Lower lobe of right lung (tissue), 2 donors: Measurements from ENCODE around the gene ACO2. TPM values are rescaled to one million over a fixed set of nuclear protein-coding genes. Genes with fewer than 3 reads are reported as not detected.

Source experiments
- ATAC-seq, 2 donors: fragments of 200-7000 bp; cut with Tn5 transposase; one replicate each; pipeline ENCODE4 v1.9.1; 2020 to 2022; ENCODE audit warnings: mild to moderate bottlenecking in 2 of 2, moderate library complexity in 2 of 2
- DNase-seq: peaks from one replicate; pipeline ENCODE4 v3.0.0-alpha.2; 2020
- H3K27ac ChIP-seq: fragments of 200-600 bp; one replicate; pipeline ENCODE4 v1.8.0; 2022
- H3K27me3 ChIP-seq: fragments of 200-600 bp; one replicate; pipeline ENCODE4 v1.8.0; 2022; ENCODE audit warnings: low read depth
- H3K36me3 ChIP-seq: fragments of 200-600 bp; one replicate; pipeline ENCODE4 v1.8.0; 2022; ENCODE audit warnings: mild to moderate bottlenecking
- H3K4me1 ChIP-seq: fragments of 200-600 bp; one replicate; pipeline ENCODE4 v1.8.0; 2022
- H3K4me3 ChIP-seq: fragments of 200-600 bp; one replicate; pipeline ENCODE4 v1.8.0; 2022; ENCODE audit warnings: mild to moderate bottlenecking
- H3K9me3 ChIP-seq: fragments of 200-600 bp; one replicate; pipeline ENCODE4 v1.8.0; 2022
- intact Hi-C: fragments of 100-400 bp; cut with DNase I; formaldehyde crosslinking; loops from one replicate; pipeline ENCODE4 v1.11.0; 2022
- total RNA-seq: library from RNA; stranded (reverse); fragmentation: NEBNext Ultra II Directional; extraction: Animal tissue kit (Norgen Biotek cat#: 25700); gene quantifications from one replicate; pipeline ENCODE4 v1.2.1, GENCODE V29; 2021
- TF ChIP-seq, protein P1 (sequence below): fragments of 200-600 bp; IDR thresholded peaks from one replicate; pipeline ENCODE4 v1.8.0; 2022; ENCODE audit warnings: antibody characterized with exemption, mild to moderate bottlenecking
- donor health status: DM: no; HTN: yes; CAD: no; lungs with severe emphysema.

ACO2 gene
- total RNA-seq, 1 donor from 2014 or later = 77.7 TPM

- DNase-seq (no peak), ATAC-seq (peak; percentile 22 to 25)
- no peaks in the 10 kb centered on the region for H3K27me3 ChIP-seq
- H3K9me3 ChIP-seq = no peaks in the 10 kb centered on the region
- H3K27ac ChIP-seq = no peak overlapping the region
- TF ChIP-seq, protein P1, sequence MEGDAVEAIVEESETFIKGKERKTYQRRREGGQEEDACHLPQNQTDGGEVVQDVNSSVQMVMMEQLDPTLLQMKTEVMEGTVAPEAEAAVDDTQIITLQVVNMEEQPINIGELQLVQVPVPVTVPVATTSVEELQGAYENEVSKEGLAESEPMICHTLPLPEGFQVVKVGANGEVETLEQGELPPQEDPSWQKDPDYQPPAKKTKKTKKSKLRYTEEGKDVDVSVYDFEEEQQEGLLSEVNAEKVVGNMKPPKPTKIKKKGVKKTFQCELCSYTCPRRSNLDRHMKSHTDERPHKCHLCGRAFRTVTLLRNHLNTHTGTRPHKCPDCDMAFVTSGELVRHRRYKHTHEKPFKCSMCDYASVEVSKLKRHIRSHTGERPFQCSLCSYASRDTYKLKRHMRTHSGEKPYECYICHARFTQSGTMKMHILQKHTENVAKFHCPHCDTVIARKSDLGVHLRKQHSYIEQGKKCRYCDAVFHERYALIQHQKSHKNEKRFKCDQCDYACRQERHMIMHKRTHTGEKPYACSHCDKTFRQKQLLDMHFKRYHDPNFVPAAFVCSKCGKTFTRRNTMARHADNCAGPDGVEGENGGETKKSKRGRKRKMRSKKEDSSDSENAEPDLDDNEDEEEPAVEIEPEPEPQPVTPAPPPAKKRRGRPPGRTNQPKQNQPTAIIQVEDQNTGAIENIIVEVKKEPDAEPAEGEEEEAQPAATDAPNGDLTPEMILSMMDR = no peak
- peaks cover 51% of the 10 kb centered on the region for H3K36me3 ChIP-seq
- intact Hi-C loops = no loop called here
- no peak overlapping the region for H3K4me3 ChIP-seq
- peaks cover 5% of the 10 kb centered on the region for H3K4me1 ChIP-seq
These were observed 106.0 kb downstream of the ACO2 start for GRCh38 chr22:41574847-41575381.

DNA sequence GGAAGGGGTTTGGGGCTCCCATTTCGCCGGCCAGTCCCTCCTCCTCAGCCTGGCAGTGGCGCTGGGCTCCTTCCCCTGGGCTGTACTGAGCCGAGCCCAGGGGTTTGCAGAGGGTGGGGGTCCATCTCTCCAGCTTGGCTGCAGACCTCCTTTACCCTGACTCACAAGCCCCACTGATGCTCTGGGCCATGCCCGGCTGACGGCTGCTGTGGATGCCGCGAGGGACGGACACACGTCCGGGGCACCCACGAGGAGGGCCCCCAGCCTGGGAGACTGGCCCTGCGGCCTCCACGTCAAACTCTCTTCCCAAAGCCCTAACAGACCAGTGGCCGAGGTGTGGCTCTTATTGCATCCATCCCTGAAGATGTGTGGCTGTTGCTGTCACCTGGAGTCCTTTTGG is 106.6 kb downstream of the ACO2 start:
- ATAC-seq = peak in 1 of 2 donors; percentile 3
- peaks cover 5% of the 10 kb centered on the region for H3K4me1 ChIP-seq
- intact Hi-C loops = no loop called here
- DNase-seq = no peak
- no peak overlapping the region for H3K4me3 ChIP-seq
- H3K27me3 ChIP-seq = no peaks in the 10 kb centered on the region
- H3K27ac ChIP-seq = no peak overlapping the region
- H3K9me3 ChIP-seq = no peaks in the 10 kb centered on the region
- H3K36me3 ChIP-seq = peaks cover 57% of the 10 kb centered on the region
- TF ChIP-seq, protein P1 = no peak

- TF ChIP-seq, protein P1 = peak; percentile 29
- intact Hi-C loops = no loop called here
- ATAC-seq = peak; percentile 7 to 27
- peaks cover 70% of the 10 kb centered on the region for H3K36me3 ChIP-seq
- no peak overlapping the region for H3K4me3 ChIP-seq
- H3K27me3 ChIP-seq = no peaks in the 10 kb centered on the region
- H3K9me3 ChIP-seq = no peaks in the 10 kb centered on the region
- no peak for DNase-seq
- H3K27ac ChIP-seq = no peak overlapping the region
- H3K4me1 ChIP-seq = peaks cover 5% of the 10 kb centered on the region
These were observed 108.0 kb downstream of the ACO2 start for GRCh38 chr22:41576877-41577276.

DNA sequence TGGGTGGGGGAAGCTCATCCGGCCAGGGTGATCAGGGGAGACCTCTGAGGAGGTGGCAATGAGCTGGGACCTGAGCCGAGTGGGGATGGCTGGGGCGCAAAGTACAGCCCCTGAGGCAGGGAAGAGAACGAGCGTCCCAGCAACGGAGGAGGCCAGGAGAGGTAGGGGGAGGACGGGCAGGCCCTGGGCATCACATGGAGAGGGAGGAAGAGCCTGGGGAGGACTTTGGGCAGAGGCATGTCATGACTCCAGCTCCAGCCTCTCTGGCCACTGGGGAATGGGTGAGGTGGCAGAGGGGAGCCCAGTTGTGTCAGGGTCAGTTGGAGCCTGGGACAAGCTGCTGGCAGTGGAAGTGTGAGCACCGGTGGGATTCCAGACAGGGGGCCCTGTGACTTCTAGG is 109.2 kb downstream of the ACO2 start:
- TF ChIP-seq, protein P1 = no peak
- DNase-seq (no peak), ATAC-seq (no peak)
- no peak overlapping the region for H3K4me3 ChIP-seq
- peaks cover 82% of the 10 kb centered on the region for H3K36me3 ChIP-seq
- no peaks in the 10 kb centered on the region for H3K9me3 ChIP-seq
- intact Hi-C loops = no loop called here
- no peaks in the 10 kb centered on the region for H3K27me3 ChIP-seq
- no peak overlapping the region for H3K27ac ChIP-seq
- peaks cover 5% of the 10 kb centered on the region for H3K4me1 ChIP-seq

Other genes starting within 250 kb of the ACO2 start
- gene CHADL, start 228.2 kb upstream of the ACO2 start, total RNA-seq = 3.6 TPM
- gene RANGAP1, start 182.9 kb upstream of the ACO2 start, total RNA-seq = 43.8 TPM
- gene ZC3H7B, start 167.6 kb upstream of the ACO2 start, total RNA-seq = 63.1 TPM
- 29.7 TPM for gene TEF, start 87.2 kb upstream of the ACO2 start, total RNA-seq
- 49.0 TPM for gene TOB2, start 22.3 kb upstream of the ACO2 start, total RNA-seq
- gene PHF5A, start 425 bp upstream of the ACO2 start, total RNA-seq = 31.1 TPM
- 39.0 TPM for gene POLR3H, start 75.4 kb downstream of the ACO2 start, total RNA-seq
- gene CSDC2, start 91.9 kb downstream of the ACO2 start, total RNA-seq = 2.4 TPM
- 47.3 TPM for gene PMM1, start 120.7 kb downstream of the ACO2 start, total RNA-seq
- 26.1 TPM for gene DESI1, start 151.9 kb downstream of the ACO2 start, total RNA-seq
- gene XRCC6, start 152.2 kb downstream of the ACO2 start, total RNA-seq = 162 TPM
- 95.9 TPM for gene SNU13, start 219.8 kb downstream of the ACO2 start, total RNA-seq
- gene MEI1, start 230.4 kb downstream of the ACO2 start, total RNA-seq = 4.3 TPM